HCT116 (cell line): ENCODE data around the gene CTIF. TPM values are rescaled to one million over a fixed set of nuclear protein-coding genes. Genes with fewer than 3 reads are reported as not detected.

Experiments used
- ATAC-seq: fragments of 200-7000 bp; cut with Tn5 transposase; 2 replicates; pipeline ENCODE4 v1.9.1; 2020; ENCODE audit warnings: mild to moderate bottlenecking, moderate library complexity
- BruUV-seq: library from RNA; stranded (reverse); fragments of 400-500 nt; replicated peaks from 2 replicates; lab custom pipeline; 2021; lab: Mats Ljungman, UMichigan
- CTCF ChIA-PET: fragments of 300-600 bp; sonication (Branson Sonifier 250); formaldehyde crosslinking; loops from one replicate; lab custom pipeline; 2021; ENCODE audit warnings: antibody characterized with exemption; lab: Charles Lee
- POLR2A ChIA-PET: fragments of 300-600, 350-600 bp; sonication (Branson Sonifier 250); formaldehyde crosslinking; loops from one replicate; lab custom pipeline; 2021; ENCODE audit warnings: antibody characterized with exemption; lab: Charles Lee
- RAD21 ChIA-PET, 2 experiments: fragments of 300-600 bp; sonication (Branson Sonifier 250); formaldehyde crosslinking; loops; one replicate each; lab custom pipeline; 2023; ENCODE audit warnings: low total read pairs in 2 of 2; ENCODE audit not compliant: uncharacterized antibody in 2 of 2, unreplicated experiment in 2 of 2, low non-redundant PET in 1 of 2; lab: Charles Lee
- DNase-seq: peaks from one replicate; pipeline ENCODE4 v3.0.0-alpha.2; 2010; ENCODE audit warnings: low read depth, low spot score
- H2AFZ ChIP-seq: fragments of 200-600 bp; shearing (Covaris generic), sonication (generic); 2 replicates; pipeline ENCODE4 v1.6.1; 2017; ENCODE audit warnings: low read depth, mixed run types, mixed read lengths, antibody characterized with exemption, low read length; ENCODE audit not compliant: poor library complexity, severe bottlenecking
- H3K27ac ChIP-seq: 2 replicates; pipeline ENCODE4 v1.5.1; 2012; ENCODE audit warnings: low read depth, low read length
- H3K27me3 ChIP-seq: fragments of 200-600 bp; sonication (generic); 2 replicates; pipeline ENCODE4 v1.6.1; 2016; ENCODE audit warnings: mixed run types, low read length, mixed read lengths; ENCODE audit not compliant: insufficient read depth
- H3K36me3 ChIP-seq, 2 experiments: fragments of 200-500 bp in 1 of 2; fragments of 200-600 bp in 1 of 2; sonication (Bioruptor generic) in 1 of 2; sonication (generic) in 1 of 2; 2 replicates each; pipeline versions ENCODE4 v1.5.1 to v1.6.1; 2014 to 2016; ENCODE audit warnings: low read length in 2 of 2, inconsistent platforms in 1 of 2, mixed read lengths in 1 of 2, mixed run types in 1 of 2; ENCODE audit not compliant: insufficient read depth in 2 of 2, control insufficient read depth in 1 of 2
- H3K4me1 ChIP-seq, 2 experiments: fragments of 200-600 bp in 1 of 2; sonication (generic) in 1 of 2; 2 replicates each; pipeline versions ENCODE4 v1.5.1 to v1.6.1; 2012 to 2017; ENCODE audit warnings: low read length in 2 of 2, inconsistent platforms in 1 of 2, mild to moderate bottlenecking in 1 of 2, mixed read lengths in 1 of 2, mixed run types in 1 of 2, moderate library complexity in 1 of 2; ENCODE audit not compliant: insufficient read depth in 2 of 2, control insufficient read depth in 1 of 2
- H3K4me2 ChIP-seq: fragments of 200-600 bp; sonication (generic); 2 replicates; pipeline ENCODE4 v1.6.1; 2017; ENCODE audit warnings: mixed run types, low read length, mixed read lengths
- H3K4me3 ChIP-seq, 2 experiments: fragments of 200-600 bp in 1 of 2; sonication (generic) in 1 of 2; replicated peaks in 1 of 2; 2 replicates each; pipeline ENCODE4 v1.5.1; 2011 to 2016; ENCODE audit warnings: low read length in 2 of 2, control low read depth in 1 of 2, low read depth in 1 of 2, mild to moderate bottlenecking in 1 of 2, mixed read lengths in 1 of 2, mixed run types in 1 of 2
- H3K79me2 ChIP-seq: fragments of 200-600 bp; sonication (generic); 2 replicates; pipeline ENCODE4 v1.6.1; 2017; ENCODE audit warnings: mild to moderate bottlenecking, mixed run types, low read length, moderate library complexity, mixed read lengths; ENCODE audit not compliant: insufficient read depth
- H3K9ac ChIP-seq: fragments of 200-600 bp; sonication (generic); 2 replicates; pipeline ENCODE4 v1.6.1; 2016; ENCODE audit warnings: low read length, mixed read lengths
- H3K9me2 ChIP-seq: fragments of 200-600 bp; sonication (generic), shearing (Covaris generic); 2 replicates; pipeline ENCODE4 v1.6.1; 2017; ENCODE audit warnings: mixed run types, mild to moderate bottlenecking, moderate library complexity; ENCODE audit not compliant: insufficient read depth
- H3K9me3 ChIP-seq, 2 experiments: fragments of 200-500 bp in 1 of 2; fragments of 200-600 bp in 1 of 2; sonication (Bioruptor generic) in 1 of 2; sonication (generic) in 1 of 2; 2 replicates each; pipeline ENCODE4 v1.6.1; 2014 to 2017; ENCODE audit warnings: low read length in 2 of 2, mixed read lengths in 2 of 2, inconsistent platforms in 1 of 2, low read depth in 1 of 2, mild to moderate bottlenecking in 1 of 2, mixed run types in 1 of 2, moderate library complexity in 1 of 2; ENCODE audit not compliant: control insufficient read depth in 1 of 2, insufficient read depth in 1 of 2
- H4K20me1 ChIP-seq: fragments of 200-600 bp; sonication (generic), shearing (Covaris generic); 2 replicates; pipeline ENCODE4 v1.6.1; 2017; ENCODE audit warnings: mixed run types, mild to moderate bottlenecking, moderate library complexity; ENCODE audit not compliant: insufficient read depth
- CBX3 ChIP-seq: IDR thresholded peaks from 2 replicates; pipeline ENCODE4 v1.6.1; 2012; ENCODE audit warnings: low read depth
- CEBPB ChIP-seq: IDR thresholded peaks from 2 replicates; pipeline ENCODE4 v1.6.1; 2012; ENCODE audit warnings: low read depth
- EGR1 ChIP-seq: IDR thresholded peaks from 2 replicates; pipeline ENCODE4 v1.6.1; 2012; ENCODE audit warnings: low read depth
- ELF1 ChIP-seq: IDR thresholded peaks from 2 replicates; pipeline ENCODE4 v1.6.1; 2012; ENCODE audit warnings: low read depth, borderline replicate concordance
- EZH2phosphoT487 ChIP-seq: fragments of 200-600 bp; IDR thresholded peaks from 2 replicates; pipeline ENCODE4 v1.6.1; 2018; ENCODE audit warnings: antibody characterized with exemption, borderline replicate concordance
- FOSL1 ChIP-seq: IDR thresholded peaks from 2 replicates; pipeline ENCODE4 v1.6.1; 2012; ENCODE audit warnings: low read depth
- MAX ChIP-seq: IDR thresholded peaks from 2 replicates; pipeline ENCODE4 v1.6.1; 2012
- POLR2AphosphoS5 ChIP-seq: IDR thresholded peaks from 2 replicates; pipeline ENCODE4 v1.6.1; 2011; ENCODE audit warnings: mild to moderate bottlenecking, low read depth, low read length, moderate library complexity
- RAD21 ChIP-seq: IDR thresholded peaks from 2 replicates; pipeline ENCODE4 v1.6.1; 2012; ENCODE audit warnings: low read depth, mild to moderate bottlenecking
- SIN3A ChIP-seq: IDR thresholded peaks from 2 replicates; pipeline ENCODE4 v1.6.1; 2012; ENCODE audit warnings: low read depth
- SRF ChIP-seq: IDR thresholded peaks from 2 replicates; pipeline ENCODE4 v1.6.1; 2012; ENCODE audit warnings: low read depth
- TCF7L2 ChIP-seq: IDR thresholded peaks from 2 replicates; pipeline ENCODE4 v1.7.0; 2011; ENCODE audit warnings: borderline replicate concordance, inconsistent platforms; ENCODE audit not compliant: insufficient read depth, insufficient read length; ENCODE audit errors: extremely low read depth
- YY1 ChIP-seq: IDR thresholded peaks from 2 replicates; pipeline ENCODE4 v1.6.1; 2011; ENCODE audit warnings: low read length, low read depth, moderate library complexity, mild to moderate bottlenecking; ENCODE audit not compliant: insufficient replicate concordance; ENCODE audit errors: extremely low read depth
- ZBTB33 ChIP-seq: IDR thresholded peaks from 2 replicates; pipeline ENCODE4 v1.6.1; 2011; ENCODE audit warnings: mild to moderate bottlenecking, low read length, moderate library complexity; ENCODE audit not compliant: insufficient replicate concordance; ENCODE audit errors: extremely low read depth
- ZFX ChIP-seq: fragments of 450-650 bp; IDR thresholded peaks from 2 replicates; pipeline ENCODE4 v1.6.1; 2017
- ZNF274 ChIP-seq: fragments of 200-500 bp; sonication (Bioruptor generic); IDR thresholded peaks from 2 replicates; pipeline ENCODE4 v1.6.1; 2014; ENCODE audit warnings: mild to moderate bottlenecking, low read depth, low read length, inconsistent platforms
- intact Hi-C: fragments of 100-400 bp; cut with micrococcal nuclease; formaldehyde crosslinking; loops from 2 replicates; pipeline ENCODE4 v1.10.0; 2022
- total RNA-seq: library from RNA; stranded (reverse); gene quantifications from one replicate; pipeline ENCODE4 v1.2.1, GENCODE V29; 2021; ENCODE audit not compliant: unreplicated experiment
- TF ChIP-seq, protein P1 (sequence below): IDR thresholded peaks from 2 replicates; pipeline ENCODE4 v1.6.1; 2012; ENCODE audit warnings: low read depth
- TF ChIP-seq, protein P2 (sequence below), 3 experiments: fragments of 200-600 bp in 1 of 3; sonication (generic) in 1 of 3; IDR thresholded peaks in 2 of 3; conservative IDR thresholded peaks in 1 of 3; 2 replicates each; pipeline ENCODE4 v1.5.1; 2012 to 2017; ENCODE audit warnings: low read depth in 2 of 3, low read length in 2 of 3, antibody characterized with exemption in 1 of 3, borderline replicate concordance in 1 of 3, control low read depth in 1 of 3, mild to moderate bottlenecking in 1 of 3, mixed read lengths in 1 of 3, mixed run types in 1 of 3, moderate library complexity in 1 of 3; ENCODE audit not compliant: insufficient read depth in 1 of 3

CTIF gene
- total RNA-seq, 1 experiment from 2014 or later = 19.7 TPM

- intact Hi-C loops = no loop called here
- H4K20me1 ChIP-seq = no peaks in the 10 kb centered on the region
- H3K36me3 ChIP-seq = no peaks in the 10 kb centered on the region
- H3K9me2 ChIP-seq = no peaks in the 10 kb centered on the region
- H3K4me1 ChIP-seq = peaks cover 14 to 25% of the 10 kb centered on the region in 2 experiments; a peak in 3 of 4 replicates
- no peaks in the 10 kb centered on the region for H3K27me3 ChIP-seq
- ChIA-PET POLR2A (no interaction called here), CTCF (no interaction called here), RAD21 (no interaction called here)
- no peak overlapping the region for H3K4me2 ChIP-seq
- TF ChIP-seq CEBPB = no peak
- TF ChIP-seq YY1 = no peak
- no peak for TF ChIP-seq POLR2AphosphoS5
- TF ChIP-seq MAX = no peak
- TF ChIP-seq SIN3A = no peak
- TF ChIP-seq RAD21 = no peak
- TF ChIP-seq TCF7L2 = no peak
- no peak for TF ChIP-seq ZBTB33
- TF ChIP-seq ELF1 = no peak
- TF ChIP-seq, protein P1, sequence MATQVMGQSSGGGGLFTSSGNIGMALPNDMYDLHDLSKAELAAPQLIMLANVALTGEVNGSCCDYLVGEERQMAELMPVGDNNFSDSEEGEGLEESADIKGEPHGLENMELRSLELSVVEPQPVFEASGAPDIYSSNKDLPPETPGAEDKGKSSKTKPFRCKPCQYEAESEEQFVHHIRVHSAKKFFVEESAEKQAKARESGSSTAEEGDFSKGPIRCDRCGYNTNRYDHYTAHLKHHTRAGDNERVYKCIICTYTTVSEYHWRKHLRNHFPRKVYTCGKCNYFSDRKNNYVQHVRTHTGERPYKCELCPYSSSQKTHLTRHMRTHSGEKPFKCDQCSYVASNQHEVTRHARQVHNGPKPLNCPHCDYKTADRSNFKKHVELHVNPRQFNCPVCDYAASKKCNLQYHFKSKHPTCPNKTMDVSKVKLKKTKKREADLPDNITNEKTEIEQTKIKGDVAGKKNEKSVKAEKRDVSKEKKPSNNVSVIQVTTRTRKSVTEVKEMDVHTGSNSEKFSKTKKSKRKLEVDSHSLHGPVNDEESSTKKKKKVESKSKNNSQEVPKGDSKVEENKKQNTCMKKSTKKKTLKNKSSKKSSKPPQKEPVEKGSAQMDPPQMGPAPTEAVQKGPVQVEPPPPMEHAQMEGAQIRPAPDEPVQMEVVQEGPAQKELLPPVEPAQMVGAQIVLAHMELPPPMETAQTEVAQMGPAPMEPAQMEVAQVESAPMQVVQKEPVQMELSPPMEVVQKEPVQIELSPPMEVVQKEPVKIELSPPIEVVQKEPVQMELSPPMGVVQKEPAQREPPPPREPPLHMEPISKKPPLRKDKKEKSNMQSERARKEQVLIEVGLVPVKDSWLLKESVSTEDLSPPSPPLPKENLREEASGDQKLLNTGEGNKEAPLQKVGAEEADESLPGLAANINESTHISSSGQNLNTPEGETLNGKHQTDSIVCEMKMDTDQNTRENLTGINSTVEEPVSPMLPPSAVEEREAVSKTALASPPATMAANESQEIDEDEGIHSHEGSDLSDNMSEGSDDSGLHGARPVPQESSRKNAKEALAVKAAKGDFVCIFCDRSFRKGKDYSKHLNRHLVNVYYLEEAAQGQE = no peak
- TF ChIP-seq CBX3 = no peak
- no peak for TF ChIP-seq FOSL1
- TF ChIP-seq EGR1 = no peak
- no peak for TF ChIP-seq ZNF274
- TF ChIP-seq EZH2phosphoT487 = no peak
- no peak for TF ChIP-seq ZFX
- TF ChIP-seq, protein P2, sequence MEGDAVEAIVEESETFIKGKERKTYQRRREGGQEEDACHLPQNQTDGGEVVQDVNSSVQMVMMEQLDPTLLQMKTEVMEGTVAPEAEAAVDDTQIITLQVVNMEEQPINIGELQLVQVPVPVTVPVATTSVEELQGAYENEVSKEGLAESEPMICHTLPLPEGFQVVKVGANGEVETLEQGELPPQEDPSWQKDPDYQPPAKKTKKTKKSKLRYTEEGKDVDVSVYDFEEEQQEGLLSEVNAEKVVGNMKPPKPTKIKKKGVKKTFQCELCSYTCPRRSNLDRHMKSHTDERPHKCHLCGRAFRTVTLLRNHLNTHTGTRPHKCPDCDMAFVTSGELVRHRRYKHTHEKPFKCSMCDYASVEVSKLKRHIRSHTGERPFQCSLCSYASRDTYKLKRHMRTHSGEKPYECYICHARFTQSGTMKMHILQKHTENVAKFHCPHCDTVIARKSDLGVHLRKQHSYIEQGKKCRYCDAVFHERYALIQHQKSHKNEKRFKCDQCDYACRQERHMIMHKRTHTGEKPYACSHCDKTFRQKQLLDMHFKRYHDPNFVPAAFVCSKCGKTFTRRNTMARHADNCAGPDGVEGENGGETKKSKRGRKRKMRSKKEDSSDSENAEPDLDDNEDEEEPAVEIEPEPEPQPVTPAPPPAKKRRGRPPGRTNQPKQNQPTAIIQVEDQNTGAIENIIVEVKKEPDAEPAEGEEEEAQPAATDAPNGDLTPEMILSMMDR (IDR thresholded peaks at IDR 0.05 in 2 of 3, conservative IDR thresholded peaks at IDR 0.05 in 1 of 3; ENCODE audit: borderline replicate concordance in 1 of 3, insufficient read depth in 1 of 3, low read depth in 2 of 3, low read length in 2 of 3) = no peak
- TF ChIP-seq SRF = no peak
- no TSS peak for BruUV-seq
- no peak overlapping the region for H3K9ac ChIP-seq
- H3K79me2 ChIP-seq = no peaks in the 10 kb centered on the region
- DNase-seq = no peak
- no peak overlapping the region for H3K27ac ChIP-seq
- no peak for ATAC-seq
- no peak overlapping the region for H2AFZ ChIP-seq
- no peak overlapping the region for H3K4me3 ChIP-seq
- no peaks in the 10 kb centered on the region for H3K9me3 ChIP-seq
Observed at GRCh38 chr18:48548921-48549320, 10.1 kb downstream of the CTIF start.
